Smooth muscle cell (in vitro differentiated cells): Measurements from ENCODE around the gene PHACTR3. TPM values are rescaled to one million over a fixed set of nuclear protein-coding genes. Genes with fewer than 3 reads are reported as not detected.

Source experiments
- DNase-seq: peaks from one replicate; lab custom pipeline; 2025; ENCODE audit not compliant: unreplicated experiment; lab: John Stamatoyannopoulos, UW
- H2AFZ ChIP-seq: fragments of 200-600 bp; sonication (generic); 2 replicates; pipeline ENCODE4 v1.6.0; 2016; ENCODE audit warnings: antibody characterized with exemption, low read depth, mild to moderate bottlenecking
- H3F3A ChIP-seq: fragments of 200-600 bp; sonication (generic); 2 replicates; pipeline ENCODE4 v1.6.0; 2017; ENCODE audit warnings: antibody characterized with exemption, low read depth
- H3K27ac ChIP-seq: fragments of 200-600 bp; sonication (generic); 2 replicates; pipeline ENCODE4 v1.5.1; 2016; ENCODE audit warnings: low read depth, mild to moderate bottlenecking
- H3K27me3 ChIP-seq: fragments of 200-600 bp; sonication (generic); 2 replicates; pipeline ENCODE4 v1.6.1; 2016; ENCODE audit warnings: low read depth, mild to moderate bottlenecking
- H3K36me3 ChIP-seq: fragments of 200-600 bp; sonication (generic); 2 replicates; pipeline ENCODE4 v1.5.1; 2016; ENCODE audit warnings: low read depth
- H3K4me1 ChIP-seq: fragments of 200-600 bp; sonication (generic); 2 replicates; pipeline ENCODE4 v1.5.1; 2016; ENCODE audit warnings: low read depth
- H3K4me2 ChIP-seq: fragments of 200-600 bp; sonication (generic); 2 replicates; pipeline ENCODE4 v1.6.0; 2016; ENCODE audit warnings: mild to moderate bottlenecking
- H3K4me3 ChIP-seq: fragments of 200-600 bp; sonication (generic); 2 replicates; pipeline ENCODE4 v1.5.1; 2016; ENCODE audit warnings: mild to moderate bottlenecking
- H3K79me2 ChIP-seq: fragments of 200-600 bp; sonication (generic); 2 replicates; pipeline ENCODE4 v1.6.0; 2016; ENCODE audit warnings: low read depth, mild to moderate bottlenecking
- H3K9ac ChIP-seq: fragments of 200-600 bp; sonication (generic); 2 replicates; pipeline ENCODE4 v1.6.0; 2016; ENCODE audit warnings: low read depth
- H3K9me3 ChIP-seq: fragments of 200-600 bp; sonication (generic); replicated peaks from 2 replicates; pipeline ENCODE4 v1.5.1; 2016; ENCODE audit warnings: low read depth
- H4K20me1 ChIP-seq: fragments of 200-600 bp; sonication (generic); 2 replicates; pipeline ENCODE4 v1.6.0; 2016; ENCODE audit warnings: low read depth
- WGBS: methylation state at CpG from one replicate; pipeline ENCODE4 v1.1.7; 2016; ENCODE audit warnings: low lambda C conversion rate; 5-methylcytosine and 5-hydroxymethylcytosine counted together
- polyA plus RNA-seq: library from polyadenylated mRNA; unstranded; fragments of >200 nt; fragmentation: Nextera tagmentation; extraction: Ambion mirVana; gene quantifications from 2 replicates; pipeline ENCODE4 v1.2.1, GENCODE V29; 2016
- total RNA-seq: library from RNA; depleted of rRNA; stranded (reverse); fragments of >200 nt; gene quantifications from 2 replicates; pipeline ENCODE4 v1.2.3, GENCODE V29; 2014
- TF ChIP-seq, protein P1 (sequence below): fragments of 200-600 bp; sonication (generic); IDR thresholded peaks from 2 replicates; pipeline ENCODE4 v1.5.1; 2017; ENCODE audit warnings: borderline replicate concordance, mild to moderate bottlenecking, antibody characterized with exemption; ENCODE audit not compliant: insufficient read depth, poor library complexity, severe bottlenecking

The PHACTR3 gene
- total and polyA plus RNA-seq, 2 experiments from 2014 or later = 0.76 to 2.6 TPM

DNA sequence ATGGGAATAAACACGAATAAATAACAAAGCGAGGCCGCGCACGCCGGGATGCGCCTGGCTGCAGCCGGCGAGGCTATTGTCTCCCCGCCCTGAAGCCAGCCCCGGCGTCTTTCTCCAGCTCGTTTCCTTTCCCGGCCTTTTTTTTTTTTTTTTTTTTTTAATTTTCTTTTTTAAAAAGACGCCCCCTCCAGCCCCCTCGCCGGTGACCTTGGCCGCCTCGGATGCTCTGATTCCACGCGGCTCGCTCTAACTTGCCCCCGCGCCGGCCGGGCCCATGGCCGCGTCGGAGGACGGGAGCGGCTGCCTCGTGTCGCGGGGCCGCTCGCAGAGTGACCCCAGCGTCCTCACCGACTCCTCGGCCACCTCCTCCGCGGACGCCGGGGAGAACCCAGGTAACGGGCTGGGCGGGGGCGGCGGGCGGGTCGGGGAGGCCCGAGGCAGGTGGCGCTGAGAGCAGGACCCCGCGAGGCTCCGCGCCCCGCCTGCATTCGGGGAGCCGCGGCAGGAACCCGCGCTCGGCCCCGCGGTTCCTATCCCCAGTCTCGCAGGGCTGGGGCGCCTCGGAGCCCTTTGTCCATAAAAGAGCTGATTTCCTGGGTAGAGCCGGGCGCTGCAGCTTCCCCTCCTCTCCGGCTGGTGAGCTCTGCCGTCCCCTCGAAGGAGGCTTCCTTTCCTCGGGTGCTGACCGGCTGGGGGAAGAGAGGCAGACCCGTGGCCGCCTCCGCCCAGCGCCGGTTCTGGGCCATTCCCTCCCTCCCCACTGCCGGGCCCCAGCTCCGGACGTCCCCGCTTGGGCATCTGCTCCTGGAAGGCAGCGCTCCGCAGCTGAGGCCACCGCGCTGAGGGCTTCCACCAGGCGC, 631 bp downstream of the PHACTR3 start:
- no peak overlapping the region for H3K27ac ChIP-seq
- H3K4me1 ChIP-seq = no peaks in the 10 kb centered on the region
- TF ChIP-seq, protein P1, sequence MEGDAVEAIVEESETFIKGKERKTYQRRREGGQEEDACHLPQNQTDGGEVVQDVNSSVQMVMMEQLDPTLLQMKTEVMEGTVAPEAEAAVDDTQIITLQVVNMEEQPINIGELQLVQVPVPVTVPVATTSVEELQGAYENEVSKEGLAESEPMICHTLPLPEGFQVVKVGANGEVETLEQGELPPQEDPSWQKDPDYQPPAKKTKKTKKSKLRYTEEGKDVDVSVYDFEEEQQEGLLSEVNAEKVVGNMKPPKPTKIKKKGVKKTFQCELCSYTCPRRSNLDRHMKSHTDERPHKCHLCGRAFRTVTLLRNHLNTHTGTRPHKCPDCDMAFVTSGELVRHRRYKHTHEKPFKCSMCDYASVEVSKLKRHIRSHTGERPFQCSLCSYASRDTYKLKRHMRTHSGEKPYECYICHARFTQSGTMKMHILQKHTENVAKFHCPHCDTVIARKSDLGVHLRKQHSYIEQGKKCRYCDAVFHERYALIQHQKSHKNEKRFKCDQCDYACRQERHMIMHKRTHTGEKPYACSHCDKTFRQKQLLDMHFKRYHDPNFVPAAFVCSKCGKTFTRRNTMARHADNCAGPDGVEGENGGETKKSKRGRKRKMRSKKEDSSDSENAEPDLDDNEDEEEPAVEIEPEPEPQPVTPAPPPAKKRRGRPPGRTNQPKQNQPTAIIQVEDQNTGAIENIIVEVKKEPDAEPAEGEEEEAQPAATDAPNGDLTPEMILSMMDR = no peak
- H3K36me3 ChIP-seq = no peaks in the 10 kb centered on the region
- H2AFZ ChIP-seq = no peak overlapping the region
- H3K27me3 ChIP-seq = peaks cover 81% of the 10 kb centered on the region
- WGBS = 9% methylated on average over 72 of the region's 88 CpGs
- peak overlapping the region; percentile 34 for H3K4me3 ChIP-seq
- no peak for DNase-seq
- no peak overlapping the region for H3K9ac ChIP-seq
- H3K9me3 ChIP-seq = no peaks in the 10 kb centered on the region
- H3K4me2 ChIP-seq = peak overlapping the region; percentile 75
- H3F3A ChIP-seq = no peaks in the 10 kb centered on the region
- no peaks in the 10 kb centered on the region for H4K20me1 ChIP-seq
- no peaks in the 10 kb centered on the region for H3K79me2 ChIP-seq

DNA sequence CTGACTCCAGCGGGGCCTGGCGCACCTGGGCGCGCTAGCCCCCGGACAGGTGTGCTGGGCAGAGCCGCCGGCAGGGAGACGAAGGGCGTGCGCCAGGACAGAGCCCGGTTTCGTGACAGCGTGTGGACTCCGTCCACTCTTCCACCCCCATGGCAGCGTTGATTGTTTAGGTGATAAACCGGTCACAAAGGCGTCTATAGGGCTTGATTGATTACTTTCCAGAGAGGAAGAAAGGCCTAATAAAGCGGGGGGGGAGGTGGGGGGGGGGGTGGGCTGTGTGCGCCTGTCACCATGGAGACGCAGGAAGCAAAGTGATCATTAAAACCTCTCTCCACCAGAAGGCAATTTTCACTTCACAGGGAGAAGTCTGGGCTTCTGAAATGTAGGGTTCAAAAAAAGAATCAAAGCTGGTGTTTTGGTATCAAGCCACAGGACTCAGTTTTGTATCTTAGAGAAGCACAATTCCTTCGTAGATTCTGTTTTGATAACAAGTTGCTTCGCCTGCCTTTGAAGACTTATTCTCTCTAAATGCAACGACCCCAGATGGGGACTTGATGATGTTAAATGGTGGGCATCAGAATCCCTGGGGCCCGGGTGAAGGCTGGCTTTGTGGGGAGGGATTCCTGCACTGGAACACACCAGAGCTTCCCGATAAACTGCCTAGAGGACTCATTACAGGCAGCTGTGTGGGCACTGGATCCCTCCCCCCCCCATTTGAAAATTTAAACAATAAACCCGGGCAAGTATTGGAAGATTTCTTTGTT, 1.4 kb downstream of the PHACTR3 start:
- Histone ChIP-seq H3K36me3 (no peaks in the 10 kb centered on the region), H3K27ac (no peak overlapping the region), H3K4me2 (peak overlapping the region; percentile 75), H3K27me3 (peaks cover 73% of the 10 kb centered on the region), H4K20me1 (no peaks in the 10 kb centered on the region), H3K9me3 (no peaks in the 10 kb centered on the region), H3K9ac (no peak overlapping the region), H3K4me3 (no peak overlapping the region), H2AFZ (no peak overlapping the region), H3K4me1 (no peaks in the 10 kb centered on the region), H3K79me2 (no peaks in the 10 kb centered on the region), H3F3A (no peaks in the 10 kb centered on the region)
- DNase-seq = no peak
- 37% methylated on average over 24 of the region's 26 CpGs for WGBS
- TF ChIP-seq, protein P1 = no peak

DNA sequence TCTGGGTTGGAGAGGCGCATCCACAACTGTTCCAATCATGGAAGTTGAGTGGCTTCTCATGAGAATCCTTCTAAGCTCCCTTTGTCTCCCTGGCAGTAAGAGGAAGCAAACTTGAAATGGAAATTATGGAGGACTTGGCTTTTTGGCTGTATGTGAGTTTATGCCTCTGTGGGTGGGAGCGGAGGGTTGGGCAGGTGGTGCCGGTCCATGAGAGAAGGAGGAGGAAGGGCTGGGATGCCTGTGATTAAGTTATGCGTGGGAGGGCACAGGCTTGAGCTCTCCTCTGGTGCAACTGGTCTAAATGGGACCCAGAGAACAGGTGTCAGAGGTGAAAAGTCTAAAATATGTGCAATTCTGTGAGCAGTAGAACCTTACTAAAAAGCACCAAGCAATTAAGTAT, 2.2 kb downstream of the PHACTR3 start:
- H3K79me2 ChIP-seq = no peaks in the 10 kb centered on the region
- no peaks in the 10 kb centered on the region for H3K9me3 ChIP-seq
- no peak overlapping the region for H3K4me2 ChIP-seq
- no peaks in the 10 kb centered on the region for H3K4me1 ChIP-seq
- H3K27me3 ChIP-seq = peaks cover 66% of the 10 kb centered on the region
- 81% methylated on average over 4 of the region's 4 CpGs for WGBS
- H2AFZ ChIP-seq = no peak overlapping the region
- DNase-seq = no peak
- TF ChIP-seq, protein P1 = no peak
- no peaks in the 10 kb centered on the region for H4K20me1 ChIP-seq
- no peak overlapping the region for H3K27ac ChIP-seq
- H3K36me3 ChIP-seq = no peaks in the 10 kb centered on the region
- no peaks in the 10 kb centered on the region for H3F3A ChIP-seq
- H3K9ac ChIP-seq = no peak overlapping the region
- no peak overlapping the region for H3K4me3 ChIP-seq
